MM.1S (cell line): ENCODE results near the gene AFG1L.
"Not testable (repeated sequence)": the region's sequence is repeated elsewhere in the genome, so short reads cannot be mapped to it uniquely, and the experiment has no call there.

ENCODE experiments used
- DNase-seq: peaks from one replicate; pipeline ENCODE4 v3.0.0-alpha.2; 2015
- H2AFZ ChIP-seq: fragments of 300-600 bp; sonication (generic); 2 replicates; pipeline ENCODE4 v1.6.0; 2016; ENCODE audit warnings: antibody characterized with exemption, low read length
- H3F3A ChIP-seq: fragments of 300-600 bp; sonication (generic); 2 replicates; pipeline ENCODE4 v1.6.1; 2016; ENCODE audit warnings: mild to moderate bottlenecking, antibody characterized with exemption, low read length, moderate library complexity, mixed read lengths; ENCODE audit not compliant: insufficient read depth
- H3K27ac ChIP-seq: fragments of 300-600 bp; sonication (generic); 2 replicates; pipeline ENCODE4 v1.5.1; 2016; ENCODE audit warnings: mild to moderate bottlenecking, low read length
- H3K27me3 ChIP-seq: fragments of 300-600 bp; sonication (generic); replicated peaks from 2 replicates; pipeline ENCODE4 v1.6.0; 2016; ENCODE audit warnings: low read length; ENCODE audit not compliant: insufficient read depth
- H3K36me3 ChIP-seq: fragments of 300-600 bp; sonication (generic); replicated peaks from 2 replicates; pipeline ENCODE4 v1.6.1; 2016; ENCODE audit warnings: mild to moderate bottlenecking, low read length, mixed read lengths; ENCODE audit not compliant: insufficient read depth
- H3K4me1 ChIP-seq: fragments of 300-600 bp; sonication (generic); 2 replicates; pipeline ENCODE4 v1.6.1; 2016; ENCODE audit warnings: low read length, mixed read lengths
- H3K4me2 ChIP-seq: fragments of 300-600 bp; sonication (generic); 2 replicates; pipeline ENCODE4 v1.6.0; 2016; ENCODE audit warnings: low read depth, low read length
- H3K4me3 ChIP-seq: fragments of 300-600 bp; sonication (generic); 2 replicates; pipeline ENCODE4 v1.5.1; 2016; ENCODE audit warnings: low read length, mixed read lengths
- H3K79me2 ChIP-seq: fragments of 300-600 bp; sonication (generic); 2 replicates; pipeline ENCODE4 v1.6.1; 2016; ENCODE audit warnings: mixed run types, low read length, mixed read lengths
- H3K9ac ChIP-seq: fragments of 300-600 bp; sonication (generic); 2 replicates; pipeline ENCODE4 v1.6.1; 2016; ENCODE audit warnings: low read length, mixed read lengths
- H3K9me2 ChIP-seq: fragments of 300-600 bp; sonication (generic); replicated peaks from 2 replicates; pipeline ENCODE4 v1.6.1; 2016; ENCODE audit warnings: mild to moderate bottlenecking, low read length, mixed read lengths; ENCODE audit not compliant: insufficient read depth
- H3K9me3 ChIP-seq: fragments of 300-600 bp; sonication (generic); replicated peaks from 2 replicates; pipeline ENCODE4 v1.6.1; 2016; ENCODE audit warnings: mild to moderate bottlenecking, low read length, mixed read lengths; ENCODE audit not compliant: insufficient read depth
- H4K20me1 ChIP-seq: fragments of 300-600 bp; sonication (generic); 2 replicates; pipeline ENCODE4 v1.6.1; 2016; ENCODE audit warnings: mild to moderate bottlenecking, low read length, moderate library complexity, mixed read lengths; ENCODE audit not compliant: insufficient read depth
- CTCF ChIP-seq: fragments of 300-600 bp; sonication (generic); IDR thresholded peaks from 2 replicates; pipeline ENCODE4 v1.5.1; 2016; ENCODE audit warnings: antibody characterized with exemption, low read length, mixed read lengths
- EZH2 ChIP-seq: fragments of 300-600 bp; sonication (generic); optimal IDR thresholded peaks from 2 replicates; pipeline ENCODE3; 2017; ENCODE audit warnings: low read depth, mild to moderate bottlenecking, antibody characterized with exemption, low read length, mixed read lengths
- EZH2phosphoT487 ChIP-seq: fragments of 300-600 bp; sonication (generic); IDR thresholded peaks from 2 replicates; pipeline ENCODE4 v1.6.1; 2018; ENCODE audit warnings: antibody characterized with exemption, low read length

Gene AFG1L

DNA sequence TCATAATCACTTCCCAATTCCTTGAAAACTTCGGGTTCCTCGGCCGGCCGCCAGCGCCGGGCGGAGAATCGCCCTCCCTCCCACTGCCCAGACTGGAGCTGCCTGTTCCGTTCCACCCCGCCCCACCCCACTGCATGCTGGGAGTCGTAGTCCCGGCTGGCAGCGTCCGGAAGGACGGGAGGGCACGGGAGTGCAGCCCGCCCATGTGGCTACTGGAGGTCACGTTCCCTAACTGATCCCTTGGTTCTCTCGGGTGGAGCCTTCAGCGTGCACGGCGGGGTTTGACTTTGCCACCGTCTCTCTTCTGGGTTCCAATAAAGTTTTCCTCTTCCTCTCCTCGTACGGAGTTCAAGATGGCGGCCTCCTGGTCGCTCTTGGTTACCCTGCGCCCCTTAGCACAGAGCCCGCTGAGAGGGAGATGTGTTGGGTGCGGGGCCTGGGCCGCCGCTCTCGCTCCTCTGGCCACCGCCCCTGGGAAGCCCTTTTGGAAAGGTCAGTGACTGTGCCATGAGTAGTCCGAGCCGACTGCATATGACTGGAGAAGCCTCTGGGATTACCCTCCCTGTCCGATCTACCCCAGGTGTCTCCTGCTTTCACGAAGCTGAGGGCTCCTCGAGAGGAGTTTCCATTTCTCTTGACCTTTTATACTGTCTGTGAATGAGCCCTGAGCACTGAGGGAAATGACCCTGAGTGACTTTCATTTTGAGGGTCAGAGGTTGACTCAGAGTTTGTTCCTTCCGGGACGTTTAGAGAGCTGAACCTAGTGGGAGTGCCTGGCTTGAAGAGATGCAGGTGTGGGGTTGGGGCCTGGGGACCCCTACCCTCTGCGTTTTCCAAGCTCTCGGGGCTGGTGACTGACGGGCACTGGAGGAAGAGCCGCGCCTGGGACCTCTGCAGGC is at the start of gene AFG1L:
TSS of gene AFG1L (plus strand) at position 328 of the 899 bp plus-strand sequence. CDS start at position 354, 26 bp downstream.
- Histone ChIP-seq H3K9ac (peak within 1 kb of the TSS; percentile 90), H3K9me3 (no peaks in the 10 kb centered on the region), H3K36me3 (no peaks in the 10 kb centered on the region), H3K27me3 (no peaks in the 10 kb centered on the region), H3K4me2 (peak within 1 kb of the TSS; percentile 95), H2AFZ (peak within 1 kb of the TSS; percentile 96), H4K20me1 (no peaks in the 10 kb centered on the region), H3K79me2 (peaks cover 9% of the 10 kb centered on the region), H3K9me2 (no peaks in the 10 kb centered on the region), H3K27ac (peak within 1 kb of the TSS; percentile 92), H3K4me1 (no peaks in the 10 kb centered on the region), H3K4me3 (peak within 1 kb of the TSS; percentile 86), H3F3A (peaks cover 20% of the 10 kb centered on the region)
- TF ChIP-seq EZH2 (no peak), EZH2phosphoT487 (no peak), CTCF (no peak)
- peak; percentile 83 for DNase-seq

- H3K9me3 ChIP-seq, H3K4me3 ChIP-seq, H3K27me3 ChIP-seq, H3K4me2 ChIP-seq, H3K9ac ChIP-seq, H3K27ac ChIP-seq, H3K4me1 ChIP-seq, H3F3A ChIP-seq, H3K9me2 ChIP-seq, DNase-seq, H2AFZ ChIP-seq, H3K36me3 ChIP-seq, H4K20me1 ChIP-seq: not testable (repeated sequence)
- H3K79me2 ChIP-seq: peaks cover 73% of the 10 kb centered on the region
Observed at GRCh38 chr6:108245095-108245494, 49.8 kb upstream of the AFG1L start.

GRCh38 chr6:108247965-108248536 is 46.8 kb upstream of the AFG1L start:
- no peak overlapping the region for H2AFZ ChIP-seq
- H3K27me3 ChIP-seq: no peaks in the 10 kb centered on the region
- no peaks in the 10 kb centered on the region for H4K20me1 ChIP-seq
- H3K79me2 ChIP-seq: peaks cover 76% of the 10 kb centered on the region
- TF ChIP-seq EZH2: no peak
- TF ChIP-seq EZH2phosphoT487: no peak
- no peak for TF ChIP-seq CTCF
- H3K4me2 ChIP-seq: no peak overlapping the region
- no peaks in the 10 kb centered on the region for H3F3A ChIP-seq
- no peaks in the 10 kb centered on the region for H3K36me3 ChIP-seq
- H3K27ac ChIP-seq: no peak overlapping the region
- H3K4me3 ChIP-seq: no peak overlapping the region
- no peaks in the 10 kb centered on the region for H3K9me2 ChIP-seq
- DNase-seq: no peak
- no peaks in the 10 kb centered on the region for H3K9me3 ChIP-seq
- H3K4me1 ChIP-seq: no peaks in the 10 kb centered on the region
- no peak overlapping the region for H3K9ac ChIP-seq
